Lower lobe of right lung (tissue), 2 donors: Measurements from ENCODE around the gene LIN37. TPM values are rescaled to one million over a fixed set of nuclear protein-coding genes. Genes with fewer than 3 reads are reported as not detected.

ENCODE experiments used
- ATAC-seq, 2 donors: fragments of 200-7000 bp; cut with Tn5 transposase; one replicate each; pipeline ENCODE4 v1.9.1; 2020 to 2022; ENCODE audit warnings: mild to moderate bottlenecking in 2 of 2, moderate library complexity in 2 of 2
- DNase-seq: peaks from one replicate; pipeline ENCODE4 v3.0.0-alpha.2; 2020
- H3K27ac ChIP-seq: fragments of 200-600 bp; one replicate; pipeline ENCODE4 v1.8.0; 2022
- H3K27me3 ChIP-seq: fragments of 200-600 bp; one replicate; pipeline ENCODE4 v1.8.0; 2022; ENCODE audit warnings: low read depth
- H3K36me3 ChIP-seq: fragments of 200-600 bp; one replicate; pipeline ENCODE4 v1.8.0; 2022; ENCODE audit warnings: mild to moderate bottlenecking
- H3K4me1 ChIP-seq: fragments of 200-600 bp; one replicate; pipeline ENCODE4 v1.8.0; 2022
- H3K4me3 ChIP-seq: fragments of 200-600 bp; one replicate; pipeline ENCODE4 v1.8.0; 2022; ENCODE audit warnings: mild to moderate bottlenecking
- H3K9me3 ChIP-seq: fragments of 200-600 bp; one replicate; pipeline ENCODE4 v1.8.0; 2022
- CTCF ChIP-seq: fragments of 200-600 bp; IDR thresholded peaks from one replicate; pipeline ENCODE4 v1.8.0; 2022; ENCODE audit warnings: antibody characterized with exemption, mild to moderate bottlenecking
- intact Hi-C: fragments of 100-400 bp; cut with DNase I; formaldehyde crosslinking; loops from one replicate; pipeline ENCODE4 v1.11.0; 2022
- total RNA-seq: library from RNA; stranded (reverse); fragmentation: NEBNext Ultra II Directional; extraction: Animal tissue kit (Norgen Biotek cat#: 25700); gene quantifications from one replicate; pipeline ENCODE4 v1.2.1, GENCODE V29; 2021
- donor health status: DM: no; HTN: yes; CAD: no; lungs with severe emphysema.

Gene LIN37
- total RNA-seq, 1 donor from 2014 or later, result 7.2 TPM

GRCh38 chr19:35715355-35715809 is 33.0 kb upstream of the LIN37 start:
- peak overlapping the region; percentile 87 for H3K4me3 ChIP-seq
- H3K9me3 ChIP-seq, result no peaks in the 10 kb centered on the region
- peak overlapping the region; percentile 84 for H3K27ac ChIP-seq
- H3K36me3 ChIP-seq, result peaks cover 8% of the 10 kb centered on the region
- TF ChIP-seq CTCF, result no peak
- intact Hi-C loops, result no loop called here
- no peaks in the 10 kb centered on the region for H3K27me3 ChIP-seq
- ATAC-seq (no peak), DNase-seq (no peak)
- H3K4me1 ChIP-seq, result peaks cover 26% of the 10 kb centered on the region

- Histone ChIP-seq H3K36me3 (peaks cover 10% of the 10 kb centered on the region), H3K9me3 (no peaks in the 10 kb centered on the region), H3K4me1 (peaks cover 26% of the 10 kb centered on the region), H3K27me3 (no peaks in the 10 kb centered on the region), H3K4me3 (peak overlapping the region; percentile 87), H3K27ac (peak overlapping the region; percentile 84)
- no peak for TF ChIP-seq CTCF
- ATAC-seq (peak; percentile 33 to 61), DNase-seq (peak; percentile 77)
- intact Hi-C loops, result no loop called here
These were observed 32.2 kb upstream of the LIN37 start for GRCh38 chr19:35715981-35716800.

- Histone ChIP-seq H3K4me1 (peaks cover 26% of the 10 kb centered on the region), H3K36me3 (peaks cover 18% of the 10 kb centered on the region), H3K4me3 (peak overlapping the region; percentile 87), H3K9me3 (no peaks in the 10 kb centered on the region), H3K27ac (peak overlapping the region; percentile 84), H3K27me3 (no peaks in the 10 kb centered on the region)
- TF ChIP-seq CTCF, result peak; percentile 95
- intact Hi-C loops, result no loop called here
- ATAC-seq (peak; percentile 95 to 96), DNase-seq (peak; percentile 98)
These were observed 31.3 kb upstream of the LIN37 start for GRCh38 chr19:35716801-35717664.

- intact Hi-C loops, result no loop called here
- ATAC-seq, result peak; percentile 83 to 84
- DNase-seq, result no peak
These were observed 30.6 kb upstream of the LIN37 start, which contains the start of gene KMT2B for GRCh38 chr19:35717665-35718344. KMT2B (plus strand) TSS chr19:35718003; CDS start chr19:35718019, 16 bp downstream.

More at GRCh38 chr19:35717665-35718344, 30.6 kb upstream of the LIN37 start, which contains the start of gene KMT2B:
- peaks cover 26% of the 10 kb centered on the region for H3K4me1 ChIP-seq
- H3K27ac ChIP-seq, result peak within 1 kb of the TSS; percentile 85
- TF ChIP-seq CTCF, result no peak
- peak within 1 kb of the TSS; percentile 88 for H3K4me3 ChIP-seq
- H3K27me3 ChIP-seq, result no peaks in the 10 kb centered on the region
- no peaks in the 10 kb centered on the region for H3K9me3 ChIP-seq
- H3K36me3 ChIP-seq, result peaks cover 26% of the 10 kb centered on the region
